Lower leg skin (tissue), 3 donors: ENCODE data around the gene GPC6.

Source experiments
- POLR2A ChIP-seq, 2 donors: fragments of 450-650 bp; IDR thresholded peaks; one replicate each; pipeline ENCODE4 v1.6.1; 2016 to 2017; ENCODE audit warnings: antibody characterized with exemption in 2 of 2, mild to moderate bottlenecking in 1 of 2, moderate library complexity in 1 of 2
- TF ChIP-seq, protein P1 (sequence below), 3 donors: fragments of 450-650 bp; IDR thresholded peaks; one replicate each; pipeline ENCODE4 v1.5.1; 2016; ENCODE audit warnings: antibody characterized with exemption in 3 of 3, mild to moderate bottlenecking in 3 of 3, moderate library complexity in 2 of 3

DNA sequence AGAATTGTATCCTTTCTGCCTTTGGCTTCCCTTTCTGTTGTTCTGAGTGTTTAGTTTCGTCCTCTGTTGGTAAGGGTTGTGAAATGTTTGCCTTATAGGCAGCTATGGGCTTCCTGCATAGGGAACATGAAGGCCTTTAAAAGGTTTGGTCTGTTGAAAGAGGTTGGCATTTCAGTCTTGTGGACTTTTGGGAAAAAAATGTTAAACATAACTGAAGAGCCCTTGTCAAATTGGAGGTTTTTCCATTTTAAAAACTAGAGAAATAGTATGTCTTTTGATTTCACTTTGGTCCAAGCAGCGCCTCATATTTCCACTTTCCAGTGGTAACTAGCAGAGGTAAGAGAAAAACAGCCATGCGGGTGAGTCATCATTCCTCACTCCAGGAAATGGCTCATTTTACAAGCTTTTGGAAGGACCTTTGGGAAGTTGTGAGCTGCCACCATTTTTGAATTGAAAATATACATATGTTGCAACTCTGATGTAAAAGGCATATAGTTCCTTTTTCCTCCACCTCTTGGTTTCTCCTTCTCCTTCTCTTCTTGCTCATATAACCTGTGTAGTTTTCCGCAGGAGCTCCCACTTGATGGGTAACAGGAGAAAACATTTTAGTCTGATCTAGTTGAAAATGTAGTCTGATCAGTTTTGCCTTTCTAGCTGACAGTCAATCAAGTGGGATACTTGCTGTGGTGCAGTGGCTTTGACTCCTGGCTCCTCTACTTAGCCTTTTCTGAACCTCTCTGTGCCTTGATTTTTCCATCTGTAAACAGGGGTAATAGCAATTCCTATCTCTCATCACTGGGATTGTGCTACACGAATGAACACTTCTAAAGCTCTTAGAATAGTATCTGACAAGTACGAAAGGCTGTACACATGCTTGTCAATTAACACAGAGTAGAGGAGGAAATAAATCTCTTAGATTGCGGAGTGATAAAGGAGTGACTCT lies 23.0 kb downstream of the GPC6 start:
- TF ChIP-seq, protein P1, sequence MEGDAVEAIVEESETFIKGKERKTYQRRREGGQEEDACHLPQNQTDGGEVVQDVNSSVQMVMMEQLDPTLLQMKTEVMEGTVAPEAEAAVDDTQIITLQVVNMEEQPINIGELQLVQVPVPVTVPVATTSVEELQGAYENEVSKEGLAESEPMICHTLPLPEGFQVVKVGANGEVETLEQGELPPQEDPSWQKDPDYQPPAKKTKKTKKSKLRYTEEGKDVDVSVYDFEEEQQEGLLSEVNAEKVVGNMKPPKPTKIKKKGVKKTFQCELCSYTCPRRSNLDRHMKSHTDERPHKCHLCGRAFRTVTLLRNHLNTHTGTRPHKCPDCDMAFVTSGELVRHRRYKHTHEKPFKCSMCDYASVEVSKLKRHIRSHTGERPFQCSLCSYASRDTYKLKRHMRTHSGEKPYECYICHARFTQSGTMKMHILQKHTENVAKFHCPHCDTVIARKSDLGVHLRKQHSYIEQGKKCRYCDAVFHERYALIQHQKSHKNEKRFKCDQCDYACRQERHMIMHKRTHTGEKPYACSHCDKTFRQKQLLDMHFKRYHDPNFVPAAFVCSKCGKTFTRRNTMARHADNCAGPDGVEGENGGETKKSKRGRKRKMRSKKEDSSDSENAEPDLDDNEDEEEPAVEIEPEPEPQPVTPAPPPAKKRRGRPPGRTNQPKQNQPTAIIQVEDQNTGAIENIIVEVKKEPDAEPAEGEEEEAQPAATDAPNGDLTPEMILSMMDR (IDR thresholded peaks at IDR 0.05) = no peak
- no peak for TF ChIP-seq POLR2A (IDR thresholded peaks at IDR 0.05)
